NCI-H345 treated with DMSO at 0.1 percent for 48 hours (cell line): Measurements from ENCODE around the gene PMEPA1.
"Not testable (repeated sequence)": the region's sequence is repeated elsewhere in the genome, so short reads cannot be mapped to it uniquely, and the experiment has no call there.

Source experiments
- DNase-seq: peaks from one replicate; lab custom pipeline; 2025; ENCODE audit not compliant: unreplicated experiment; lab: John Stamatoyannopoulos, UW

The PMEPA1 gene

GRCh38 chr20:57652606-57653545 lies 56.9 kb downstream of the PMEPA1 start:
- DNase-seq = no peak

DNA sequence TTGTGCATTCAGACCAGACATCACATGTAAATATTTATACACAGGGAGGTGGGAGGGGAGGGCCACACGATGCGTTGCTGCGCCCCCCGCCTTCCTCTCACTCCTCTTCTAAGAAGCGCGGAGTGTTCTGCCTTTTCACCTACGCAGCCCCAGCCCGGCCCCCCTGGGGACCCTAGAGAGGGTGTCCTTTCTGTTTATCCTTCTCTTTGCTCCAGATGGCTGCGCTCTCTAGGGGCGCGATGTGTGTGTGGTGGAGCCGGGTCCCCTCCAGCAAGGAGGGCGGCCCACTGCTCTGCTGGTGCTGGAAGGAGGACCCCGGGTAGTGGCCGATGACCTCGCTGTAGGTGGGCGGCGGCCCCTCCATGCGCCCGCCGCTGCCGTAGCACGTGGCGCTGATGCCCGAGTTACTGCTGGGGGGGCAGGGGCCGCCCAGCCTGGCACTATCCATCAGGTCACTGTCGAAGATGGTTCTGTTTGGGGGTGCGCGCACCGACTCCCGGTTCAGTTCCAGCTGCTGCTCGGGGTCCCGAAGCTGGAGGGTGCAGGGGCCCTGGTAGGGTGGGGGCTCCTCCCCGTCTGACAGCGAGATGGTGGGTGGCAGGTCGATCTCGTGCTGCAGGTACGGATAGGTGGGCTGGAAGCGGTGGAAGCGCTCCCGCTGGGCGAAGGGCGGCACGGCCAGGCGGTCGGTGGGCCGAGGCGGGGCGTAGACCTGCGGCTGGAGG lies 57.8 kb downstream of the PMEPA1 start:
- DNase-seq = no peak

DNA sequence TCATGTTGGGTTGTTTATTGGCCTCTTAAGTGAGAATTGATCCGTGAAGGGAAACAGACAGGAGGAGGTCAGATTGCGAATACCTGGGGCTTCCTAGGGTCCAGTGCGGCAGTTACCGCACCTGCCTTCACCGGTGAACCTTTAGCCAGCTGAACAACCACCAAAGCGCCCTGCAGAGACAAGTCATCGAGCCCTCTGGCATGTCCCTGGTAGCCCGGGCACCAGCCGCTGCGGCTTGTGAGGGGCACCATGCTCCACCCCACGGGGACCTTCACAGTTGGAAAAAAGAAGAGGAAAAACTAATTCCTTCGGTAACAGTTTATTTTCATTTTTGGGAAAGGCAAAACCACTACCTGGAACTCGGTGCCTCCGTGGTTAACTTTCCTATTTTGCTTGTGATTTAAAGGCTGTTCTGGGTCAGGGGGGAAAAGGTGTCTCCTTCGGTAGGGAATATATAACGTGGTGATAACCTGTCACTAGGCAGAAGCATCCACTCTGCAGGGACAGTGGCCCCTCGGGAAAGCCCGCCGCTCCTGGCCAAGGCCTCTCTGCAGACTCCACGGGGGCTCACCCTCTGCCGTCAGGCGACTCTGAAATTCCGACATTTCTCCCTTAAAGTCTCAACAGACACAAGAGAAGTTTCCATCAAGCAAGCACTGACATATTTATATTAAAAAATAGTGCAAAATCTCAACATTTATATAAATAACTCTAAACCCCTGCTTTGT lies 58.9 kb downstream of the PMEPA1 start:
- no peak for DNase-seq

- DNase-seq = no peak
These were observed 59.5 kb downstream of the PMEPA1 start for GRCh38 chr20:57650266-57650665.

DNA sequence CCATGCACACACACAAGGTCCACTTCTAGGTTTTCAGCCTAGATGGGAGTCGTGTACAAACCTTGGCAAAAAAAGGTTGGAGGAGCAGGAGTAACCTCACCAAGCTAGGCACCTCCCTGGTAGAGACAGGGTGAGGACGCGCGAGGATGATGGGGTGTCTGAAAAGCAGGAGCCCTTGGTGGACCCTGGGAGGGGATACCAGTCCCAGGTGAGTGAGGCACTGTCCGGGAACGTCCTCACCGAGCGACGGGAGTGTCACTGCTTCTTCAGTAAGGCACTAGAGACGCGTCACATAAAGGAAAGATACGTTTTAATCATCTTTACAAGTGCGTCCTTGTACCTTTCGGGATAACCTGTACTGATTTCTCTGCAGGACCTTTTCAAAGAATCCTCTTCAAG lies 60.2 kb downstream of the PMEPA1 start:
- no peak for DNase-seq

GRCh38 chr20:57648878-57649616 lies 60.8 kb downstream of the PMEPA1 start:
- no peak for DNase-seq

GRCh38 chr20:57647933-57648785 lies 61.7 kb downstream of the PMEPA1 start:
- DNase-seq = no peak

DNA sequence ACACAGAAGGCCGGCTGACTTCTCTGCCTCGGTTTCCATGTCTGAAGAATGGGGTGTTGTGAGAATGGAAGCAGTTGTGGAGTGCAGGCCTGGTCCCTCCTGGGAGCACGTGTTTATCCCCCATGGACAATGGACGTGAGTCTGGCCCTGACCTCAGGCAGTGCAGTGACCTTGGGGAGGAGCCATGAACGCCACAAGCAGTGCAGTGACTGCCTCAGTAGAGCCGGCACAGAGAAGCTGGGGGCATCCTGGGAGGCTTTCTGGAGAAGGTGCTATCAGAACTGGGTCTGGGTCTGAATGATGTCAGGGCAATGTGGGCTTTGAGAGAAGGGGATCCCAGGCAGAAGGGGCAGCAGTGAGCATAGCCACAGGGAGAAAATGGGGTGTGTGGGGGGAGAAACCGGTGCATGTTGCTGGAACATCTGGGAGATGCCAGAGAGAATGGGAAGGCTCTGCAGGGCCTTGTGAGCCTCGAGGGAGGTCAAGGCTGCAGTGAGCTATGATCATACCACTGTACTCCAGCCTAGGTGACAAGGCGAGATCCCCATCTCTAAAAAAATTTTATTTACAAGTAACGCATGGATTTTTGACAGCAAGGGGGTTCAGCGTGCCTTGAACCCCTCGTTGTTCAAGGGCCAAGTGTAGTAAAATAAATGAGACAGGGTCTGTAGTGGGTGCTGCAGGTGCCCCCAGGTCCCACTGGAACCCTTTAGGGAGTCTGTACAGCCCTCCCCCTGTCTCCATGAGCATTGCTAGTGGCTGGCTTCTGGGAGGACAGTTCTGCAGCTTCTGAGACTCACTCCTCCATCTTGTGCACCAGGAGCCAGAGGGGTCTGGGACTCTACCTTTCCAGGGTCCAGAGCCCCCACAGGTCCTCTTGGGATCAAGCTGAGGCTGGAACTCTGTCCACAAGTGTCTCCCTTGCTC lies 62.5 kb downstream of the PMEPA1 start:
- no peak for DNase-seq

- DNase-seq = no peak
These were observed 70.9 kb downstream of the PMEPA1 start for GRCh38 chr20:57638895-57639236.

- no peak for DNase-seq
These were observed 71.5 kb downstream of the PMEPA1 start for GRCh38 chr20:57638173-57638894.

GRCh38 chr20:57633945-57634491 lies 75.8 kb downstream of the PMEPA1 start:
- no peak for DNase-seq

DNA sequence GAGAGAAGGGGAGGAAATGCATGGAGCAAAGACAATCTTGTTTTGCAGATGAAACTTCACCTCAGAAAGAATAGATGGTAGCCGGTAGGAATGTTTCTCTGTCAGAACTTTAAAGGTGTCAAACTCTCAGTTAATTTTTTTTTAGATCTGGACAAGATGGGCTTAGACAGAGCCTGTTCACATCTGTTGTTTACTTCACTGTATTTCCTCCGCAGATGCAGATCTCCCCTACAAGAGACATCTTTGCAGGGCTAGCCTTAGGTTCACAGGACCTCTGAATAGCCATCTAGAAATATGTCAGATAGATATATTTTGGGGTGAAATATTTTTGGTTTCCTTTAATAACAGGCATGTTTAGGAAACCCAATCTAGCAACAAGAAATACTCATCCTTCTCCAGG lies 77.5 kb downstream of the PMEPA1 start:
- no peak for DNase-seq

GRCh38 chr20:57630061-57630460 lies 79.8 kb downstream of the PMEPA1 start:
- DNase-seq = no peak

DNA sequence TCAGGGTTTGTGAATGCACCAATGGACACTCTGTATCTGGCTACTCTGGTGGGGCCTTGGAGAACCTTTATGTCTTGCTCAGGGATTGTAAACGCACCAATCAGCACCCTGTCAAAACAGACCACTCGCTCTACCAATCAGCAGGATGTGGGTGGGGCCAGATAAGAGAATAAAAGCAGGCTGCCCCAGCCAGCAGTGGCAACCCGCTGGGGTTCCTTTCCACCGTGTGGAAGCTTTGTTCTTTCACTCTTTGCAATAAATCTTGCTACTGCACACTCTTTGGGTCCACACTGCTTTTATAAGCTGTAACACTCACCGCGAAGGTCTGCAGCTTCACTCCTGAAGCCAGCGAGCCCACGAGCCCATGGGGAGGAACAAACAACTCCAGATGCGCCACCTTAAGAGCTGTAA lies 80.3 kb downstream of the PMEPA1 start:
- DNase-seq = not testable (repeated sequence)

- DNase-seq = not testable (repeated sequence)
These were observed 80.9 kb downstream of the PMEPA1 start for GRCh38 chr20:57628962-57629308.

DNA sequence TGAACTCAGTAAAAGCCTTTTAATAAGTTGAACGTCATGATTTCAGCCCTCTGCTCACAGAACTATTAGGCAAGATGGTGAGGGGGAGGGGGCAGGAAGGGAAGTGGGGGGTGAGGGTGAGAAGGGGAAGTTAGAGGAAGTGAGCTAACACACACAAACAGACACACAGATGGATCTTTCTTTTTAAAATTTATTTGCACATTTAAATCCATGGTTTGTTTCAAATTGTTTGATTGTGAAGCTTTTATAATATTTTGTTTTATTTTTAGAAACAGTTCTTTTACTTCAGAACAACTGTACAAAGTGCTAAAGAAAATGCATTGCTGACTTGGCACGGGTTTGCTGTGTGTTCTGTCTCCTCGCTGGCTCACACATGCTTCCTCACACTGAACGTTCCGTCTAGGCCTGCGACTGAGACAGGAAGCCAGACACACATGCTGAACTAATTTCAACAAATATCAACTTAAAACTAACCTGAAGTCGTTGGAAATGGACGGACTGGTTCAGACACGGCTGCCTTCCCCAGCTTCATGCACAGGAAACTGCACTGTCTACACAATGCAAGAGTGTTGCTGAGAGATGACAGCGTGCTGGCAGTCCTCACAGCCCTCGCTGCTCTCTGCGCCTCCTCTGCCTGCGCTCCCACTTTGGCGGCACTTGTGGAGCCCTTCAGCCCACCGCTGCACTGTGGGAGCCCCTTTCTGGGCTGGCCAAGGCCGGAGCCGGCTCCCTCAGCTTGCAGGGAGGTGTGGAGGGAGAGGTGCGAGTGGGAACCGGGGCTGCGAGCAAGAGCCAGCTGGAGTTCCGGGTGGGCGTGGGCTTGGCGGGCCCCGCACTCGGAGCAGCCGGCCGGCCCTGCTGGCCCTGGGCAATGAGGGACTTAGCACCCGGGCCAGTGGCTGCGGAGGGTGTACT lies 81.5 kb downstream of the PMEPA1 start:
- no peak for DNase-seq

DNA sequence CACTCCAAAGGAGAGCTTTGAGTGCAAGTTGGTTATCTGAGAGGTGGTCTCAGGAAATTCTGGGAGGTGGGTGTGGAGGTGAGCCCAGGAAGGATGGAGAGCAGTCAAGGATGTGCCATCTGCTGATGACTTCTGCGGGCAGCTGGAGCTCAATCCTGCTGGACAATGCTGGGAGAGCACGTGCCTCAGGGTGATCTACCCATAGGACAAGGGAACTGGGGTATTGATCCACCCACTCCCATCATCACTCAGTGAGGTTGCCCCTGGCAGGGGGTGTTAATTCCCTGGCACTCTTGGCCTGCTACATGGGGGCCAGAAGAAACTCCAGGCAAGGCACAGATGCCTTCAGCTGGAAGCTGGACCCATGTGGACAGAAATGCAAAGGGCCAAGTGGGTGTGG lies 82.5 kb downstream of the PMEPA1 start:
- DNase-seq = no peak
